HFFc6 (cell line): ENCODE data around the gene CABCOCO1. TPM values are rescaled to one million over a fixed set of nuclear protein-coding genes. Genes with fewer than 3 reads are reported as not detected.

Experiments
- DNase-seq: peaks from one replicate; pipeline ENCODE4 v3.0.0-alpha.2; 2018
- H3K27ac Mint-ChIP-seq: 2 replicates; pipeline ENCODE4 v1.8.0; 2020; ENCODE audit warnings: mild to moderate bottlenecking, mixed read lengths
- H3K27me3 Mint-ChIP-seq: 2 replicates; pipeline ENCODE4 v1.8.0; 2021; ENCODE audit warnings: mild to moderate bottlenecking, moderate library complexity, mixed read lengths; ENCODE audit not compliant: insufficient read depth
- H3K36me3 Mint-ChIP-seq: 2 replicates; pipeline ENCODE4 v1.8.0; 2021; ENCODE audit warnings: low read depth, mixed read lengths
- H3K4me1 Mint-ChIP-seq: 2 replicates; pipeline ENCODE4 v1.8.0; 2020; ENCODE audit warnings: low read depth, mixed read lengths
- H3K4me3 Mint-ChIP-seq: 2 replicates; pipeline ENCODE4 v1.8.0; 2020; ENCODE audit warnings: mild to moderate bottlenecking, moderate library complexity, mixed read lengths
- H3K9me3 Mint-ChIP-seq: 2 replicates; pipeline ENCODE4 v1.8.0; 2020; ENCODE audit warnings: mild to moderate bottlenecking, mixed read lengths
- total RNA-seq, 6 experiments: library from RNA; stranded (reverse); fragmentation: NEBNext Ultra II Directional; extraction: Animal tissue kit (Norgen Biotek cat#: 25700); gene quantifications; 2 replicates in 1 of 6; 3 replicates in 5 of 6; pipeline ENCODE4 v1.2.3, GENCODE V29; 2021
- TF ChIP-seq, protein P1 (sequence below): fragments of 200-600 bp; sonication (generic); IDR thresholded peaks from 2 replicates; pipeline ENCODE4 v1.5.0; 2021; ENCODE audit warnings: antibody characterized with exemption, mild to moderate bottlenecking

Gene CABCOCO1
- total RNA-seq, 6 experiments from 2014 or later, result 0.15 to 0.45 (median 0.31) TPM; not detected in 1

- TF ChIP-seq, protein P1, sequence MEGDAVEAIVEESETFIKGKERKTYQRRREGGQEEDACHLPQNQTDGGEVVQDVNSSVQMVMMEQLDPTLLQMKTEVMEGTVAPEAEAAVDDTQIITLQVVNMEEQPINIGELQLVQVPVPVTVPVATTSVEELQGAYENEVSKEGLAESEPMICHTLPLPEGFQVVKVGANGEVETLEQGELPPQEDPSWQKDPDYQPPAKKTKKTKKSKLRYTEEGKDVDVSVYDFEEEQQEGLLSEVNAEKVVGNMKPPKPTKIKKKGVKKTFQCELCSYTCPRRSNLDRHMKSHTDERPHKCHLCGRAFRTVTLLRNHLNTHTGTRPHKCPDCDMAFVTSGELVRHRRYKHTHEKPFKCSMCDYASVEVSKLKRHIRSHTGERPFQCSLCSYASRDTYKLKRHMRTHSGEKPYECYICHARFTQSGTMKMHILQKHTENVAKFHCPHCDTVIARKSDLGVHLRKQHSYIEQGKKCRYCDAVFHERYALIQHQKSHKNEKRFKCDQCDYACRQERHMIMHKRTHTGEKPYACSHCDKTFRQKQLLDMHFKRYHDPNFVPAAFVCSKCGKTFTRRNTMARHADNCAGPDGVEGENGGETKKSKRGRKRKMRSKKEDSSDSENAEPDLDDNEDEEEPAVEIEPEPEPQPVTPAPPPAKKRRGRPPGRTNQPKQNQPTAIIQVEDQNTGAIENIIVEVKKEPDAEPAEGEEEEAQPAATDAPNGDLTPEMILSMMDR, result no peak
- no peak overlapping the region for H3K27ac Mint-ChIP-seq
- peaks cover 12% of the 10 kb centered on the region for H3K4me1 Mint-ChIP-seq
- no peaks in the 10 kb centered on the region for H3K36me3 Mint-ChIP-seq
- DNase-seq, result no peak
- H3K9me3 Mint-ChIP-seq, result no peaks in the 10 kb centered on the region
- H3K4me3 Mint-ChIP-seq, result no peak overlapping the region
- no peaks in the 10 kb centered on the region for H3K27me3 Mint-ChIP-seq
Measured at GRCh38 chr10:61698968-61699655, 36.4 kb downstream of the CABCOCO1 start.

DNA sequence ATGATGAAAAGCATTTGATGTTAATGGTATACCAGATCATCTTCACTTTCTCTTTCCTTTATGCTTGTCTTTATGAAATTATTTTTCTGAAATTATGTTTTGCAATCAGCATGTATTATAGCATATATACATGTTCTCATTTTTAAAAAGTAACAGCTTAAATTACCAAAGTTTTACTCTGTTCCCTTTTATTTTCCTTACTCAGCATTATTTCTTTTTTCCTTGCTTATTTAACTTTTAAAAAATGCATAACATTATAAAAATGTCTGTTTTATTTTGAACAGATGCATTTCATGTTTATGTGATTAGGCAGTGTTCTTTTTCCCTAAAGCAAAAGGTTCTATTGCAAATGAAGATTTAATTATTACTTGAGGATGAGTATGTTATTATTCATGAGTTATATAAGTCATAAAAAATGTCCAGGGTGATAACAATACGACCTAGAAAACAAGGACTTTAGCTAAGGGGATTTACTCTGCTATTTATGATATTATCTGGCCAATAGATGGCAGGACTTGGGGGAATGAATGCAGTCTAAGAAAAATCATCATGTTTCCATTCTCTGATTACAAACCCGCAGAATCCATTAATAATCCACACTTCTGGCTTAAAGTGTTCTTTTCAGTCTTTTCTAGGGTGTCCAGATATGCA lies 38.5 kb downstream of the CABCOCO1 start:
- Mint-ChIP-seq H3K36me3 (no peaks in the 10 kb centered on the region), H3K27ac (no peak overlapping the region), H3K27me3 (no peaks in the 10 kb centered on the region), H3K9me3 (no peaks in the 10 kb centered on the region), H3K4me3 (no peak overlapping the region), H3K4me1 (peaks cover 12% of the 10 kb centered on the region)
- no peak for DNase-seq
- TF ChIP-seq, protein P1, result peak; percentile 39; the same call in 1 of the 2 replicates

GRCh38 chr10:61701706-61702105 lies 39.0 kb downstream of the CABCOCO1 start:
- H3K36me3 Mint-ChIP-seq, result no peaks in the 10 kb centered on the region

DNA sequence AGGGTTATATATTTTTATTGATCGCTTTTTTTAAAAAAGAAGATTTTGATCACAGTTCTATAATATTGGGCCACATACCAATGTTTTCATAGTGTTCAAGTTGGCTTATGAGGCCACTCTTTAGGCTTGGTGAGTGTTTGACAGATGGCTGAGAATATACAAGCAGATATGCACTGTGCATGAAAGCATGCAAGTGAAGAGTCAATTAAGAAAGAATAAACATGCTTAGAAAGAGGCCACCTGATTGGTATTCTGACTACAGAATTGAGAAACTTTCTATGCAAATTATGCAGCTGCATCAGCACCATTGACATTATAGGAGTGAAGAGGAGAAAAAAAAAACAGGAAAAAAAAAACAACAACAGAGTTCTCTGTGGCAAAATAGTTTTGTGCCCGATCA lies 39.9 kb downstream of the CABCOCO1 start:
- Mint-ChIP-seq H3K27me3 (no peaks in the 10 kb centered on the region), H3K4me3 (no peak overlapping the region), H3K9me3 (no peaks in the 10 kb centered on the region), H3K36me3 (no peaks in the 10 kb centered on the region), H3K4me1 (peaks cover 12% of the 10 kb centered on the region), H3K27ac (no peak overlapping the region)
- TF ChIP-seq, protein P1, result no peak
- no peak for DNase-seq

More at GRCh38 chr10:61701706-61702105, 39.0 kb downstream of the CABCOCO1 start:
- H3K27me3 Mint-ChIP-seq, result no peaks in the 10 kb centered on the region
- TF ChIP-seq, protein P1, result no peak
- no peak overlapping the region for H3K4me3 Mint-ChIP-seq
- H3K9me3 Mint-ChIP-seq, result no peaks in the 10 kb centered on the region
- no peak overlapping the region for H3K27ac Mint-ChIP-seq
- DNase-seq, result no peak
- peaks cover 12% of the 10 kb centered on the region for H3K4me1 Mint-ChIP-seq

GRCh38 chr10:61705022-61705613 lies 42.4 kb downstream of the CABCOCO1 start:
- no peak overlapping the region for H3K27ac Mint-ChIP-seq
- H3K4me3 Mint-ChIP-seq, result no peak overlapping the region
- no peak for DNase-seq
- H3K27me3 Mint-ChIP-seq, result no peaks in the 10 kb centered on the region
- no peaks in the 10 kb centered on the region for H3K9me3 Mint-ChIP-seq
- peaks cover 12% of the 10 kb centered on the region for H3K4me1 Mint-ChIP-seq
- no peaks in the 10 kb centered on the region for H3K36me3 Mint-ChIP-seq
- TF ChIP-seq, protein P1, result no peak
